Esophagus muscularis mucosa (tissue), 4 donors: ENCODE data around the gene NUPR1.

ENCODE experiments used
- CTCF ChIP-seq, 3 experiments: fragments of 200-600 bp in 2 of 3; fragments of 450-650 bp in 1 of 3; sonication (generic) in 2 of 3; IDR thresholded peaks; one replicate each; pipeline ENCODE4 v1.5.1; 2017 to 2019; ENCODE audit warnings: antibody characterized with exemption in 3 of 3, mild to moderate bottlenecking in 2 of 3, moderate library complexity in 1 of 3
- EP300 ChIP-seq: sonication (generic); formaldehyde crosslinking; IDR thresholded peaks from one replicate; pipeline ENCODE4 v1.6.1; 2017; ENCODE audit warnings: antibody characterized with exemption
- POLR2A ChIP-seq: fragments of 450-650 bp; IDR thresholded peaks from one replicate; pipeline ENCODE4 v1.6.1; 2017; ENCODE audit warnings: antibody characterized with exemption, moderate library complexity, mild to moderate bottlenecking, low read depth

GRCh38 chr16:28513484-28514181, 25.1 kb downstream of the NUPR1 start:
- TF ChIP-seq CTCF (IDR thresholded peaks at IDR 0.05) (no peak), EP300 (no peak), POLR2A (no peak)
